ENCODE measurements around the gene MGLL.

DNA sequence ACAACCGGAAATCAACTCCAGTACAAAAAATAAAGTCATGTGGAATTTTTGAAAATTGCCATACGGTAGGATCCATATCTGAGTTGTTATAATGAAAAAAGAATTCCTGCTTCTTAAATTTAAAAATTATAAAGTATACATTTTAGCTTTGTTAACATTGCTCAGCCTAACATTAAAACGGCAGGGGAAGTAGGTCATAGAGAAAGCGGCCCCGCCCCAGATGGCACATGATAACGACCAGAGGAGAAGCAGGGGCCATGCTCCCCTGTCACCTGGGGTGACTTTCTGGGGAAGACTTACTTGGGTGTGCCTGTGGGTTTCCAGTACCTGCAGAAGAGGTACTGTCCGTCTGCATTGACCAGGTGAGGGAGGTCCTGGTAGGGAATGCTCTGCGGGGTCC is 921 bp downstream of the MGLL start:
- TF ChIP-seq POLR2A (IDR thresholded peaks at IDR 0.05): no peak
- TF ChIP-seq, protein P1, sequence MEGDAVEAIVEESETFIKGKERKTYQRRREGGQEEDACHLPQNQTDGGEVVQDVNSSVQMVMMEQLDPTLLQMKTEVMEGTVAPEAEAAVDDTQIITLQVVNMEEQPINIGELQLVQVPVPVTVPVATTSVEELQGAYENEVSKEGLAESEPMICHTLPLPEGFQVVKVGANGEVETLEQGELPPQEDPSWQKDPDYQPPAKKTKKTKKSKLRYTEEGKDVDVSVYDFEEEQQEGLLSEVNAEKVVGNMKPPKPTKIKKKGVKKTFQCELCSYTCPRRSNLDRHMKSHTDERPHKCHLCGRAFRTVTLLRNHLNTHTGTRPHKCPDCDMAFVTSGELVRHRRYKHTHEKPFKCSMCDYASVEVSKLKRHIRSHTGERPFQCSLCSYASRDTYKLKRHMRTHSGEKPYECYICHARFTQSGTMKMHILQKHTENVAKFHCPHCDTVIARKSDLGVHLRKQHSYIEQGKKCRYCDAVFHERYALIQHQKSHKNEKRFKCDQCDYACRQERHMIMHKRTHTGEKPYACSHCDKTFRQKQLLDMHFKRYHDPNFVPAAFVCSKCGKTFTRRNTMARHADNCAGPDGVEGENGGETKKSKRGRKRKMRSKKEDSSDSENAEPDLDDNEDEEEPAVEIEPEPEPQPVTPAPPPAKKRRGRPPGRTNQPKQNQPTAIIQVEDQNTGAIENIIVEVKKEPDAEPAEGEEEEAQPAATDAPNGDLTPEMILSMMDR (IDR thresholded peaks at IDR 0.05): no peak

Data from ovary (tissue), 3 donors.